Measurements from ENCODE around the gene FOXC2. TPM values are rescaled to one million over a fixed set of nuclear protein-coding genes. Genes with fewer than 3 reads are reported as not detected.

The FOXC2 gene
- total and polyA plus RNA-seq, 9 of the 15 experiments (the other 6 are each of a cell fraction or from before 2014, with no cell fraction given): 0.01 to 0.11 (median 0.10) TPM; not detected in 5

- POLR2A ChIA-PET: interaction anchor here (0.7 kb wide), 1 partner anchor 34 kb away, joined by 4 read pairs; no protein-coding TSS in a partner anchor
- DNase-seq (ENCODE audit: extremely low read depth in 1 of 4, low spot score in 3 of 4) (no peak), ATAC-seq (no peak), FAIRE-seq (no peak)
- H3K4me2 ChIP-seq (ENCODE audit: insufficient read depth, low read length): no peak overlapping the region
- no peak overlapping the region for H2AFZ ChIP-seq (ENCODE audit: low read depth, low read length)
- H3K9me3 ChIP-seq (replicated peaks; ENCODE audit: control insufficient read depth, insufficient read depth, low read depth, low read length): no peaks in the 10 kb centered on the region
- in situ Hi-C loops (cut with MboI) (loop anchor here (25.0 kb wide), 1 partner anchor 1087 kb away; no protein-coding TSS in a partner anchor), intact Hi-C loops (cut with micrococcal nuclease) (no loop called here)
- no peak overlapping the region for H3K4me3 ChIP-seq
- BruUV-seq (replicated peaks): no TSS peak
- CTCF ChIA-PET (ENCODE audit: low intra/inter-chr PET ratio): no interaction called here
- H4K20me1 ChIP-seq (replicated peaks; ENCODE audit: control insufficient read depth, insufficient read depth, low read length): no peaks in the 10 kb centered on the region
- H3K79me2 ChIP-seq (ENCODE audit: control insufficient read depth, insufficient read depth, low read length): peaks cover 13% of the 10 kb centered on the region
- no peak overlapping the region for H3K9ac ChIP-seq (ENCODE audit: insufficient read depth in 1 of 2, low read depth in 2 of 2, low read length in 2 of 2)
- H3K9me1 ChIP-seq (ENCODE audit: control insufficient read depth, insufficient read depth, low read length): no peaks in the 10 kb centered on the region
- peaks cover 0 to 9% of the 10 kb centered on the region in 2 experiments; a peak in 2 of 5 replicates for H3K4me1 ChIP-seq (replicated peaks in 1 of 2; ENCODE audit: control insufficient read depth in 2 of 2, insufficient read depth in 2 of 2, low read length in 2 of 2)
- no peaks in the 10 kb centered on the region for H3K27me3 ChIP-seq (ENCODE audit: control insufficient read depth in 2 of 2, insufficient read depth in 2 of 2, low read length in 2 of 2)
- H3K36me3 ChIP-seq (ENCODE audit: control insufficient read depth, insufficient read depth, low read length): peaks cover 27% of the 10 kb centered on the region; the same call in 2 of the 3 replicates
- no peak overlapping the region for H3K27ac ChIP-seq (ENCODE audit: extremely low read depth, low read depth, low read length)
- WGBS (ENCODE audit: insufficient coverage, low coverage, missing lambda C conversion rate): 79% methylated on average over 5 of the region's 5 CpGs
- TF ChIP-seq ZNF76 (CRISPR knock-in tag; IDR thresholded peaks at IDR 0.05; ENCODE audit: borderline replicate concordance): no peak
- TF ChIP-seq, protein P1, sequence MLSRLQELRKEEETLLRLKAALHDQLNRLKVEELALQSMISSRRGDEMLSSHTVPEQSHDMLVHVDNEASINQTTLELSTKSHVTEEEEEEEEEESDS (CRISPR knock-in tag; IDR thresholded peaks at IDR 0.05): no peak
- no peak for TF ChIP-seq POLR2AphosphoS5 (IDR thresholded peaks at IDR 0.05; ENCODE audit: control insufficient read depth, insufficient read depth, low read depth, low read length)
- no peak for TF ChIP-seq TCF3 (CRISPR knock-in tag; IDR thresholded peaks at IDR 0.05)
- no peak for TF ChIP-seq MAFF (IDR thresholded peaks at IDR 0.05; ENCODE audit: low read length)
- no peak for TF ChIP-seq NFE2L1 (tag; IDR thresholded peaks at IDR 0.05; ENCODE audit: borderline replicate concordance, low read depth)
- TF ChIP-seq E4F1 (CRISPR knock-in tag; IDR thresholded peaks at IDR 0.05; ENCODE audit: borderline replicate concordance): no peak
- TF ChIP-seq KAT8 (IDR thresholded peaks at IDR 0.05; ENCODE audit: low read depth): no peak
- TF ChIP-seq BRCA1 (IDR thresholded peaks at IDR 0.05): no peak
- no peak for TF ChIP-seq BRCA1 (CRISPR knock-in tag; IDR thresholded peaks at IDR 0.05)
- no peak for TF ChIP-seq MYC (IDR thresholded peaks at IDR 0.05; ENCODE audit: low read depth, low read length)
- no peak for TF ChIP-seq MYC (CRISPR knock-in tag; IDR thresholded peaks at IDR 0.05; ENCODE audit: borderline replicate concordance, low read depth)
- TF ChIP-seq, protein P2, sequence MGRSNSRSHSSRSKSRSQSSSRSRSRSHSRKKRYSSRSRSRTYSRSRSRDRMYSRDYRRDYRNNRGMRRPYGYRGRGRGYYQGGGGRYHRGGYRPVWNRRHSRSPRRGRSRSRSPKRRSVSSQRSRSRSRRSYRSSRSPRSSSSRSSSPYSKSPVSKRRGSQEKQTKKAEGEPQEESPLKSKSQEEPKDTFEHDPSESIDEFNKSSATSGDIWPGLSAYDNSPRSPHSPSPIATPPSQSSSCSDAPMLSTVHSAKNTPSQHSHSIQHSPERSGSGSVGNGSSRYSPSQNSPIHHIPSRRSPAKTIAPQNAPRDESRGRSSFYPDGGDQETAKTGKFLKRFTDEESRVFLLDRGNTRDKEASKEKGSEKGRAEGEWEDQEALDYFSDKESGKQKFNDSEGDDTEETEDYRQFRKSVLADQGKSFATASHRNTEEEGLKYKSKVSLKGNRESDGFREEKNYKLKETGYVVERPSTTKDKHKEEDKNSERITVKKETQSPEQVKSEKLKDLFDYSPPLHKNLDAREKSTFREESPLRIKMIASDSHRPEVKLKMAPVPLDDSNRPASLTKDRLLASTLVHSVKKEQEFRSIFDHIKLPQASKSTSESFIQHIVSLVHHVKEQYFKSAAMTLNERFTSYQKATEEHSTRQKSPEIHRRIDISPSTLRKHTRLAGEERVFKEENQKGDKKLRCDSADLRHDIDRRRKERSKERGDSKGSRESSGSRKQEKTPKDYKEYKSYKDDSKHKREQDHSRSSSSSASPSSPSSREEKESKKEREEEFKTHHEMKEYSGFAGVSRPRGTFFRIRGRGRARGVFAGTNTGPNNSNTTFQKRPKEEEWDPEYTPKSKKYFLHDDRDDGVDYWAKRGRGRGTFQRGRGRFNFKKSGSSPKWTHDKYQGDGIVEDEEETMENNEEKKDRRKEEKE (IDR thresholded peaks at IDR 0.05; ENCODE audit: borderline replicate concordance in 1 of 2, control insufficient read depth in 1 of 2, low read depth in 2 of 2, low read length in 1 of 2): no peak
- TF ChIP-seq, protein P3, sequence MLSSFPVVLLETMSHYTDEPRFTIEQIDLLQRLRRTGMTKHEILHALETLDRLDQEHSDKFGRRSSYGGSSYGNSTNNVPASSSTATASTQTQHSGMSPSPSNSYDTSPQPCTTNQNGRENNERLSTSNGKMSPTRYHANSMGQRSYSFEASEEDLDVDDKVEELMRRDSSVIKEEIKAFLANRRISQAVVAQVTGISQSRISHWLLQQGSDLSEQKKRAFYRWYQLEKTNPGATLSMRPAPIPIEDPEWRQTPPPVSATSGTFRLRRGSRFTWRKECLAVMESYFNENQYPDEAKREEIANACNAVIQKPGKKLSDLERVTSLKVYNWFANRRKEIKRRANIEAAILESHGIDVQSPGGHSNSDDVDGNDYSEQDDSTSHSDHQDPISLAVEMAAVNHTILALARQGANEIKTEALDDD (IDR thresholded peaks at IDR 0.05): no peak
- no peak for TF ChIP-seq SAP30 (IDR thresholded peaks at IDR 0.05; ENCODE audit: borderline replicate concordance, insufficient read depth, low read depth, low read length, poor library complexity, severe bottlenecking)
- no peak for TF ChIP-seq EP400 (IDR thresholded peaks at IDR 0.05)
Observed at GRCh38 chr16:86550281-86550680, 16.3 kb upstream of the FOXC2 start.
